Kasumi-1 (cell line): ENCODE data around the gene HSP90AB1.

Experiments used
- DNase-seq, 2 experiments: peaks; one replicate each; lab custom pipeline; 2025; lab: John Stamatoyannopoulos, UW

HSP90AB1 gene

GRCh38 chr6:44235269-44235668 is 11.6 kb upstream of the HSP90AB1 start:
- no peak for DNase-seq

GRCh38 chr6:44235891-44236516 is 10.9 kb upstream of the HSP90AB1 start:
- no peak for DNase-seq

- peak; percentile 69 to 86 for DNase-seq
Measured at GRCh38 chr6:44237021-44237812, 9.7 kb upstream of the HSP90AB1 start.

- DNase-seq: peak; percentile 25 to 49
Measured at GRCh38 chr6:44237813-44238433, 9.0 kb upstream of the HSP90AB1 start.

GRCh38 chr6:44238687-44239350 is 8.1 kb upstream of the HSP90AB1 start:
- no peak for DNase-seq

- DNase-seq: no peak
Measured at GRCh38 chr6:44243345-44243744, 3.6 kb upstream of the HSP90AB1 start.

- DNase-seq: no peak
Measured at GRCh38 chr6:44245391-44245911, 1.4 kb upstream of the HSP90AB1 start.

GRCh38 chr6:44245912-44246662 is 814 bp upstream of the HSP90AB1 start:
- peak; percentile 71 to 78 for DNase-seq

GRCh38 chr6:44247338-44248302 is 719 bp downstream of the HSP90AB1 start:
- peak in 1 of 2 experiments; percentile 29 for DNase-seq

GRCh38 chr6:44248579-44248978 is 1.7 kb downstream of the HSP90AB1 start:
- no peak for DNase-seq

- DNase-seq: no peak
Measured at GRCh38 chr6:44249082-44249748, 2.3 kb downstream of the HSP90AB1 start.

- no peak for DNase-seq
Measured at GRCh38 chr6:44250067-44250717, 3.3 kb downstream of the HSP90AB1 start.

- no peak for DNase-seq
Measured at GRCh38 chr6:44250718-44251123, 3.8 kb downstream of the HSP90AB1 start.

- no peak for DNase-seq
Measured at GRCh38 chr6:44251576-44252524, 4.9 kb downstream of the HSP90AB1 start.

- DNase-seq: peak; percentile 62 to 70
Measured at GRCh38 chr6:44253307-44254101, 6.6 kb downstream of the HSP90AB1 start.

GRCh38 chr6:44254191-44255104 is 7.5 kb downstream of the HSP90AB1 start:
- no peak for DNase-seq
